Stimulated activated memory B cell treated with anti-CD40 and anti-IgM and Interleukin-4, amounts not matched to agents 10 μg/mL and 1 μg/mL and 100 μg/mL, for 72 hours (primary cell): ENCODE data around the gene IQCH.
A peak's percentile ranks its signal among the peaks of the same experiment; 100 is the strongest.
"Not testable (repeated sequence)": the region's sequence is repeated elsewhere in the genome, so short reads cannot be mapped to it uniquely, and the experiment has no call there.

ENCODE experiments used
- ATAC-seq: fragments of 150-1000 bp; cut with Tn5 transposase; 2 replicates; pipeline ENCODE4 v1.10.0; 2021
- H3K27ac Mint-ChIP-seq: one replicate; pipeline ENCODE4 v1.8.0; 2022; ENCODE audit warnings: mild to moderate bottlenecking, mixed read lengths
- H3K27me3 Mint-ChIP-seq: one replicate; pipeline ENCODE4 v1.8.0; 2022; ENCODE audit warnings: mixed read lengths
- H3K36me3 Mint-ChIP-seq: one replicate; pipeline ENCODE4 v1.8.0; 2022; ENCODE audit warnings: mixed read lengths
- H3K4me1 Mint-ChIP-seq: one replicate; pipeline ENCODE4 v1.8.0; 2022; ENCODE audit warnings: mixed read lengths
- H3K4me3 Mint-ChIP-seq: one replicate; pipeline ENCODE4 v1.8.0; 2022; ENCODE audit warnings: mild to moderate bottlenecking, moderate library complexity, mixed read lengths
- H3K9me3 Mint-ChIP-seq: one replicate; pipeline ENCODE4 v1.8.0; 2022; ENCODE audit warnings: mixed read lengths

IQCH gene

DNA sequence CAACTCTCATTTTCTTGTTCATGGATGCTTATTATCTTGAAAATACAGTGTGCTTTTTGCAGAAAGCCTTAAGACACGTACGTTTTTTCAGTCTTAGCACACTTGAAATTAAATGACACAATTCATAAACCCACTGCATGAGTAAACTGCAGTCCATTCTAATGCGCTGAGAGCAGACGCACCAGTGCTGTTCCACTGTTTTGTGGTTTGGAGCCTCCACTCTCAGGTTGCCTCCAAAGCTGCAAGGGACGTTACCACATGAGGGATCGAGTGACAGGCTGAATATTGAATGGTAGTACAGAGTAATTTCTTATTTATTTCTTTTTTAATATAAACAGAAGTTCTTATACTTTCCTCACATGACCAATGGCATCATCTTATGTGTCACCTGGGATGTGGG is 12.3 kb downstream of the IQCH start:
- ATAC-seq: no peak
- Mint-ChIP-seq H3K4me3 (no peak overlapping the region), H3K4me1 (no peaks in the 10 kb centered on the region), H3K9me3 (no peaks in the 10 kb centered on the region), H3K27ac (no peak overlapping the region), H3K36me3 (no peaks in the 10 kb centered on the region), H3K27me3 (no peaks in the 10 kb centered on the region)

DNA sequence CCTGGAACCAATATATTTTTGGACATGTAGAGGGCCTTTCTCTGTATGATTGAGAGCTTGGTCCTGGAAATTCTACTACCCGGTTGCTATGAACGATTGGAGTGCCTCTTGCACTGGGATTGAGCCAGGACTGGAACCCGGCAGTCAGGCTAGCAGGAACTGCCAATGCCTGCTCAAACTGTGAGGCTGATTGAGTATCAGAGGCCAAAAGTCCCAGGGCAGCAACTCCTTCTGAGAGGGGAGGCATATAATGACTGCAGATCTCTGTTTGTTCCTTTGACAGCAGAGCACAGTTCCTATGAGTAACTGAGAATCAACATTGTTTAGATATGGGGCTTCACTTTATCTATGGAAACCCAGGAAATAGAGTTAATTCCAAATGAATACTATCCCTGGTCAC is 12.9 kb downstream of the IQCH start:
- Mint-ChIP-seq H3K27ac (no peak overlapping the region), H3K36me3 (no peaks in the 10 kb centered on the region), H3K9me3 (no peaks in the 10 kb centered on the region), H3K27me3 (no peaks in the 10 kb centered on the region), H3K4me1 (no peaks in the 10 kb centered on the region), H3K4me3 (no peak overlapping the region)
- ATAC-seq: no peak

DNA sequence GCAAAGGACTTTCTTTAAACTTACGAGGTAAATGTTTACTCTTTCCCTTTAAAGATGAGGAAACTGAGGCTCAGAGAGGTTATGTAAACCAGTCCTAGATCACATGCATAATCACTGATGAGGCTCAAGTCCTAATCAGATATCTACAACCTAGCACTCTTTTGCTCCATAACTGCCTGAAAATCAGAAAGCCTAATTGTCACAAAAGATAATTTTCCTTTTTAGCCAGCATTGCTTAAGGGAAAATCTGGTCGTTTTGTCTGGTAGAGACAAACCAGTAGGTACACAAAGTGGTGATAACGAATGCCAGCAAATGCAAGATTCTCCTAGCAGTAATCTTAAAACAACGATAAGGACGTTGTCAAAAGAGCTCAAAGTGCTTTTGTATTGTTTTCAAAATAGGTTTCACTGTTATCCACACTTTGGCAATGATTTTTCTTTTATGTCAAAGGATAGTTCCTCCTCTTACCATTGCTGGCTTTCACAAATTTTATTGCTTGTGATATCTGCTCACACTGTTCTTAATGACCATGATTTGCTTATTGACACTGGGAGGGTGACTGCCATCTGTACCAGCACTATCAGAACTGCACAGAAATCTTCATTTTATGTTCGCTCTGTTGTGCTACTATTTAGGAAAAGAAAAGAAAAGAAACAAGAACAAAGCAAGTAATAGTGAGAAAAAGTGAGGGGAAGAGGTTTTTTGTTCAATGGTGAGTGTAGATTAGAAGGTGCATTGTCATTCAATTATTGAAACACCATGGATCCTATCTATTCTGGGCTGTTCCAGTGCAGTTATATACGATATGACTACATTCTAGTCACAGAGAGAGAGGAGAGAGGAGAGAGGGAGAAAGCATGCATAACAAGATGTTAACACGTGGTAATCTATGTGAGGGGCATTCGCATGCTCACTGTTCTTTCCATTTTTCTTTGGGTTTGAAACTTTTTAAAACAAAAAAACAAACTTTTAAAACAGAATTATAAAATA is 13.7 kb downstream of the IQCH start:
- Mint-ChIP-seq H3K4me1 (no peaks in the 10 kb centered on the region), H3K27ac (no peak overlapping the region), H3K36me3 (no peaks in the 10 kb centered on the region), H3K4me3 (no peak overlapping the region), H3K9me3 (no peaks in the 10 kb centered on the region), H3K27me3 (no peaks in the 10 kb centered on the region)
- ATAC-seq: no peak

GRCh38 chr15:67274236-67274635 is 19.6 kb downstream of the IQCH start:
- no peak for ATAC-seq
- Mint-ChIP-seq H3K36me3 (peaks cover 18% of the 10 kb centered on the region), H3K27ac (no peak overlapping the region), H3K27me3 (no peaks in the 10 kb centered on the region), H3K4me1 (no peaks in the 10 kb centered on the region), H3K9me3 (peaks cover 14% of the 10 kb centered on the region), H3K4me3 (no peak overlapping the region)

DNA sequence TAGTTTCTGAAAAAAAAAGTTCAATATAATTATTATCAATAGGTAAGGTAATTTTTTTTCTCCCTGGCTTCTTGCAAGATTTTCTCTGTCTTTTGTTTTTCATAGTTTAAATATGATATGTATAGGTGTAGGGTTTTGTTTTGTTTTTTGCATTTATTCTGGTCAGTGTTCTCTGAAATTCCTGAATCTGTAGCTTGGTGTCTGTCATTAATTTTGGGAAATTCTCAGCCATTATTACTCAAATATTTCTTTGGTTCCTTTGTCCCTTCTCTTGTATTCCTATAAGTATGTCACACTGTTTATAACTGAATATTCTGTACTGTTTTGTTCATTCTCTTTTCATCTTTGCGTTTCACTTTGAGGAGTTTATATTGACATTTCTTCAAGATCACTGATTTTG is 22.1 kb downstream of the IQCH start:
- no peak for ATAC-seq
- Mint-ChIP-seq H3K27ac (no peak overlapping the region), H3K27me3 (no peaks in the 10 kb centered on the region), H3K4me1 (no peaks in the 10 kb centered on the region), H3K9me3 (peaks cover 14% of the 10 kb centered on the region), H3K36me3 (peaks cover 18% of the 10 kb centered on the region), H3K4me3 (no peak overlapping the region)

GRCh38 chr15:67280217-67280616 is 25.6 kb downstream of the IQCH start:
- Mint-ChIP-seq H3K4me3 (no peak overlapping the region), H3K27ac (no peak overlapping the region), H3K4me1 (no peaks in the 10 kb centered on the region), H3K36me3 (peaks cover 5% of the 10 kb centered on the region), H3K27me3 (no peaks in the 10 kb centered on the region), H3K9me3 (no peaks in the 10 kb centered on the region)
- no peak for ATAC-seq

GRCh38 chr15:67281714-67282113 is 27.1 kb downstream of the IQCH start:
- H3K27ac Mint-ChIP-seq: no peak overlapping the region
- H3K27me3 Mint-ChIP-seq: no peaks in the 10 kb centered on the region
- no peaks in the 10 kb centered on the region for H3K36me3 Mint-ChIP-seq
- H3K4me3 Mint-ChIP-seq: no peak overlapping the region
- no peaks in the 10 kb centered on the region for H3K4me1 Mint-ChIP-seq
- peaks cover 4% of the 10 kb centered on the region for H3K9me3 Mint-ChIP-seq
- no peak for ATAC-seq

DNA sequence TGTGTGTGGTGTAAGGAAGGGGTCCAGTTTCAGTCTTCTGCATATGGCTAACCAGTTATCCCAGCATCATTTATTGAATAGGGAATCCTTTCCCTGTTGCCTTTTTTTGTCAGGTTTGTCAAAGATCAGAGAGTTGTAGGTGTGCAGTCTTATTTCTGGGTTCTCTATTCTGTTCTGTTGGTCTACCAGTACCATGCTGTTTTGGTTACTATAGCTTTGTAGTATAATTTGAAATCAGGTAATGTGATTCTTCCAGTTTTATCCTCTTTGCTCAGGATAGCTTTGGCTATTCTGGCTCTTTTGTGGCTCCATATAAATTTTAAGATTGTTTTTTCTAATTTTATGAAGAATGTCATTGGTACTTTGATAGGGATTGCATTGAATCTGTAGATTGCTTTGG is 31.0 kb downstream of the IQCH start:
- not testable (repeated sequence) for H3K27me3 Mint-ChIP-seq, H3K4me1 Mint-ChIP-seq, H3K36me3 Mint-ChIP-seq, ATAC-seq, H3K4me3 Mint-ChIP-seq, H3K9me3 Mint-ChIP-seq, H3K27ac Mint-ChIP-seq

GRCh38 chr15:67286400-67286799 is 31.8 kb downstream of the IQCH start:
- H3K27ac Mint-ChIP-seq, H3K4me3 Mint-ChIP-seq, ATAC-seq, H3K36me3 Mint-ChIP-seq, H3K9me3 Mint-ChIP-seq, H3K27me3 Mint-ChIP-seq, H3K4me1 Mint-ChIP-seq: not testable (repeated sequence)

- H3K4me3 Mint-ChIP-seq: no peak overlapping the region
These were observed 35.7 kb downstream of the IQCH start for GRCh38 chr15:67290319-67290718.

DNA sequence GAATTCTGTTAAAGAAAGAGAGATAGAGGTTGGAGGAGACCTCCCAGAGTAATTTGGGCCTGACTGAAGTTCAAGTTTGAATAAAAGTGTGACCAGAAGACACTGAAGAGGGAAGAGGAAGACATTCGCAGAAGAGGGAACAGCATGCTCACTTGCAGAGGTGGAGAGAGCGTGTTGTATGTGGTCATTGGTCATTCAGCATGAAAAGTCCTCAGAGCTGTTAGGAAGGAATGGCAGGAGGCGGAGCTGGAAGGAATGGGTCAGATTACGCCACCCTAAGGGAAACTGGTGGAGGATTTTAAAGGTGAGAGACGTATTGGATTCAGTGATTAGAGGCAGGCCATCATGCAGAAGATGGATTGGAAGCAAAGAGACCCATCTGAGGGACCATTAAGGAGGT is 41.6 kb downstream of the IQCH start:
- H3K27me3 Mint-ChIP-seq: no peaks in the 10 kb centered on the region
- H3K4me1 Mint-ChIP-seq: peaks cover 20% of the 10 kb centered on the region
- H3K36me3 Mint-ChIP-seq: no peaks in the 10 kb centered on the region
- H3K9me3 Mint-ChIP-seq: no peaks in the 10 kb centered on the region
- H3K4me3 Mint-ChIP-seq: no peak overlapping the region
- no peak overlapping the region for H3K27ac Mint-ChIP-seq
- no peak for ATAC-seq

More at GRCh38 chr15:67290319-67290718, 35.7 kb downstream of the IQCH start:
- Mint-ChIP-seq H3K36me3 (no peaks in the 10 kb centered on the region), H3K4me1 (no peaks in the 10 kb centered on the region), H3K27me3 (no peaks in the 10 kb centered on the region), H3K27ac (no peak overlapping the region), H3K9me3 (peaks cover 3% of the 10 kb centered on the region)
- ATAC-seq: no peak

GRCh38 chr15:67296684-67297083 is 42.1 kb downstream of the IQCH start:
- Mint-ChIP-seq H3K4me1 (peaks cover 20% of the 10 kb centered on the region), H3K27ac (no peak overlapping the region), H3K4me3 (no peak overlapping the region), H3K9me3 (no peaks in the 10 kb centered on the region), H3K27me3 (no peaks in the 10 kb centered on the region), H3K36me3 (no peaks in the 10 kb centered on the region)
- no peak for ATAC-seq

- H3K36me3 Mint-ChIP-seq: no peaks in the 10 kb centered on the region
- no peaks in the 10 kb centered on the region for H3K27me3 Mint-ChIP-seq
- no peak overlapping the region for H3K4me3 Mint-ChIP-seq
- no peak overlapping the region for H3K27ac Mint-ChIP-seq
- no peaks in the 10 kb centered on the region for H3K9me3 Mint-ChIP-seq
- ATAC-seq: no peak
- H3K4me1 Mint-ChIP-seq: peaks cover 20% of the 10 kb centered on the region
These were observed 45.9 kb downstream of the IQCH start for GRCh38 chr15:67300266-67301025.

DNA sequence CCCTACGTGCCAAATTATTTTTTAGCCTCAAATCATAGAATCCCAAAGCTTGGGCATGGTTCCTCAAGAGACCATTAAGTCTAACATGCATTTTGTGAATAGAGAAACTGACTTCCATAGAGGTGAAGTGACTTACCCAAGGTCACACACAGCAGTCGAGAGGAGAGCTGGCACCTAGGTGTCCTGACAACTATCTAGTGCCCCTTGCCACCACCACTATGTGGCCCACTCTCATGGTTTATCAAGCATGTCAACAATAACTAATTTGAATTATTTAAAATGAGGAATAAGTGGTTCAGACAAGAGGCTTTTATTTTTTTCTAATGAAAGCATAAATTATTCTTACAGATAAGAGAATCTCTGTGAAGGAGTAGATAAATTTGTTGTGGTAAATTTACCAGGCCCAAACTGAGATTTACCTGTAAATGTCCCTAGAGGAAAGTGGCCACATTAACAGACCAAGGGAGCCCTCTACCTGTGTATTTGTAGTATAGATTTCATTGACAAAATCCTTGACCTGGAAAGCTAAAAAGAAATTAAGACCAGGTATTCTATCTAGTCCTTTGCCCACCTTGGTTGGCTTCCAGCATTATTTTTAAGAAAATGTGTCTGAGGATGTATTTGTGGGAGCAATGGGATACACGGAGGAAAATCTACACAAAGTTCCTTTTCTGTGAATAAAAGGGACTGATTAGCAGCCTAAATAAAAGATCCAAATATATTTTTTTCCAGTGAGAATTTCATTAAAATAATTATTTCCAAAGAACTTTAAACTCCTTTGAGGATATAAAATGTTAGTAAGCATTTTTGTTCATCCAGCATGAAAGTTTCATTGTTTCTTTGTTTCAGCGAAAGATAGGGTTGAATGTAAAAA is 49.1 kb downstream of the IQCH start:
- Mint-ChIP-seq H3K36me3 (no peaks in the 10 kb centered on the region), H3K27ac (no peak overlapping the region), H3K9me3 (no peaks in the 10 kb centered on the region), H3K27me3 (no peaks in the 10 kb centered on the region), H3K4me1 (no peaks in the 10 kb centered on the region), H3K4me3 (no peak overlapping the region)
- peak; percentile 58 for ATAC-seq

DNA sequence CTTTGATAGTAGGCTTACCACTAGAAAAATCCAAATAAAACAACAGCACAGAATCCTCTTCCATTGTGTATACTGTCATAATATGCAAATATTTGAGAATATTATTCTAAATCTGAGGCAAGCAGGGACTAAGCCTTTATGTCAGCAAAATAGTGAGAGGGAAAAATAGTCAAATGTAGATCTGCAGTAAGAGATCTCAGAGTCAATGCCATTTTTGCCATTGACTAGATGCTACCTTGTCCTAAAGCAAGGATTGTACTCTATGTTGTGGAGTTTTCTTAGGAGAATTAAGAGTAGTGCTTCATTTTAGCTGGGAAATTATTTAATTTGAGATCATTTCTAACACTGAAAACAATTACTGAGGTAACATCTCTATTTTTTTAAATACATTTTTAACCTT is 50.2 kb downstream of the IQCH start:
- H3K9me3 Mint-ChIP-seq: no peaks in the 10 kb centered on the region
- H3K27ac Mint-ChIP-seq: no peak overlapping the region
- H3K4me1 Mint-ChIP-seq: no peaks in the 10 kb centered on the region
- H3K4me3 Mint-ChIP-seq: no peak overlapping the region
- H3K27me3 Mint-ChIP-seq: no peaks in the 10 kb centered on the region
- H3K36me3 Mint-ChIP-seq: no peaks in the 10 kb centered on the region
- no peak for ATAC-seq
